Measurements from ENCODE around the gene PLB1. TPM values are rescaled to one million over a fixed set of nuclear protein-coding genes. Genes with fewer than 3 reads are reported as not detected.

Gene PLB1
- total and polyA plus RNA-seq, 9 donors, result 1.4 to 4.3 (median 2.0) TPM

- no peak overlapping the region for H3K4me3 ChIP-seq (ENCODE audit: low read length)
- no peak overlapping the region for H3K27ac ChIP-seq (ENCODE audit: low read length)
- WGBS (ENCODE audit: insufficient coverage), result 73% methylated on average over 2 of the region's 2 CpGs
- no peaks in the 10 kb centered on the region for H3K36me3 ChIP-seq (ENCODE audit: control insufficient read depth, insufficient read depth, low read length)
- no peaks in the 10 kb centered on the region for H3K9me3 ChIP-seq (replicated peaks; ENCODE audit: control insufficient read depth, low read depth, low read length)
- peaks cover 6% of the 10 kb centered on the region for H3K4me1 ChIP-seq (ENCODE audit: control insufficient read depth, insufficient read depth, low read length)
- peak; percentile 41 for DNase-seq
- no peaks in the 10 kb centered on the region for H3K27me3 ChIP-seq (ENCODE audit: control insufficient read depth, insufficient read depth, low read length)
Observed at GRCh38 chr2:28670856-28671255, 175.0 kb downstream of the PLB1 start.

DNA sequence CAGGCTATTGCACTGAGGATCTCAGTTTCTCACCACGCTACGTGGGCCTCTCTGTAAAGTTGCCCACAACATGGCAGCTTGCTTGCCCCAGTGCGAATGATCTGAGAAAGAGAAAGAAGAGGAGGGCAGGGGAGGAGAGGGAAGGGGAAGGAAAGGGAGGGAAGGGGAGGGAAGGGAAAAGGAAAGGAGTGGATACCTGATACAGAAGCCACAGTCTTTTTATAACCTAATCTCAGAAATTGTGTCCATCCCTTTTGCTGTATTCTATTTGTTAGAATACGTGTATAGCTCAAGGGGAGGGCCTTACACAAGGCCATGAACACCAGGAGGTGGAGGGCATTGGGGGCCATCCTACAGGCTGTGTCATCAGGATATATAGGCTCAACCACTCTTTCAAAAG lies 177.5 kb downstream of the PLB1 start:
- Histone ChIP-seq H3K4me3 (ENCODE audit: low read length) (no peak overlapping the region), H3K27me3 (ENCODE audit: control insufficient read depth, insufficient read depth, low read length) (no peaks in the 10 kb centered on the region), H3K36me3 (ENCODE audit: control insufficient read depth, insufficient read depth, low read length) (no peaks in the 10 kb centered on the region), H3K4me1 (ENCODE audit: control insufficient read depth, insufficient read depth, low read length) (peaks cover 6% of the 10 kb centered on the region), H3K27ac (ENCODE audit: low read length) (no peak overlapping the region), H3K9me3 (replicated peaks; ENCODE audit: control insufficient read depth, low read depth, low read length) (no peaks in the 10 kb centered on the region)
- WGBS (ENCODE audit: insufficient coverage), result 90% methylated on average over 2 of the region's 4 CpGs
- DNase-seq, result no peak

DNA sequence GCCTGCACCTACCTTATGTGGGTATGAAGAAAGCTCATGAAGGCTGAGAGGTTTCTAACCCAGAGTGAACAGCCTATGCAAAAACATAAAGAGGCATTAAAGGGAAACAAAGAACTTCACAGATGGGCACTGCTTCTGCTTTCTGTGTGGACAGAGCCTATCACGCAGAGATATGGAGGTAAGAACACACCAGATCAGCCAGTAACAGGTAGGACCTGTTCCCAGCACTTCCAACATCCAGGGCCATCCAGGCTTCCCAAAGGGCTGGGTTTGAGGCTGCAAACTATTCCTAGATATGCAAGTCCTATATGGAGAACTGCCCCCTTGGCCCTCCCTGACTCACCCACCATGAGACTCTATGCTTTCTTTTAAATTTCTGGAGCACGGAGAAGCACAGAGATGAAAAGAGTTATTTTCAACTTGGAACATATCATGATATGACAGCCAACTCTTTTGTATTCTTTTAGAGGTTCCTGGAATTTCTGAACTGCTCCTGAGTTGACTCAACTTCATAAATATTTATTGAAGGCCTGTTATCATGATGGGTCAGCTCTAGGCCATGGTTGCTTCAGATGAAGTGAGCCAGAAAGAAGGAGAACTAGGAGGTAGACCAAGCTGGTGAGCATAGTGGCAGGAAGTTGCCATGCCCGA lies 178.3 kb downstream of the PLB1 start:
- Histone ChIP-seq H3K27me3 (ENCODE audit: control insufficient read depth, insufficient read depth, low read length) (no peaks in the 10 kb centered on the region), H3K9me3 (replicated peaks; ENCODE audit: control insufficient read depth, low read depth, low read length) (no peaks in the 10 kb centered on the region), H3K4me3 (ENCODE audit: low read length) (no peak overlapping the region), H3K27ac (ENCODE audit: low read length) (no peak overlapping the region), H3K36me3 (ENCODE audit: control insufficient read depth, insufficient read depth, low read length) (no peaks in the 10 kb centered on the region), H3K4me1 (ENCODE audit: control insufficient read depth, insufficient read depth, low read length) (peaks cover 8% of the 10 kb centered on the region)
- 91% methylated on average over 2 of the region's 3 CpGs for WGBS (ENCODE audit: insufficient coverage)
- DNase-seq, result no peak

DNA sequence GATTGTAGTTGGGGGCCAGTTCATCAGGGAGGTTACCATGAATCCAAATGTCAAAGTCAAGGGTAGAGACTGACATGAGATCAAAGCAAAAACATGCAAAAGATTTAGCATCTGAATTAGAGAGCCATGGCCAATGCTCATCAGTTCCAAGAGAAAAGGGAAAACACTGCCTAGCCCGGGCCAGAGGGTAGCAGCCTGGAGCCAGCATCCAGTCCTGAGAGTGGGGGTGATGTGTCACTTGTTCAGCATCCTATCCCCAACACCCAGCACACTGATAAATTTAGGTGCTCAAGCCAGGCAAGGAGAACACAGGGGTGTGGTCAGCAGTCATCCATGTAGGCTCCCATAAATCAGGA lies 178.8 kb downstream of the PLB1 start:
- no peaks in the 10 kb centered on the region for H3K36me3 ChIP-seq (ENCODE audit: control insufficient read depth, insufficient read depth, low read length)
- H3K9me3 ChIP-seq (replicated peaks; ENCODE audit: control insufficient read depth, low read depth, low read length), result no peaks in the 10 kb centered on the region
- H3K27ac ChIP-seq (ENCODE audit: low read length), result no peak overlapping the region
- no CpG with 5 or more reads among the region's 1 CpG for WGBS (ENCODE audit: insufficient coverage)
- DNase-seq, result no peak
- H3K4me3 ChIP-seq (ENCODE audit: low read length), result no peak overlapping the region
- H3K4me1 ChIP-seq (ENCODE audit: control insufficient read depth, insufficient read depth, low read length), result peaks cover 13% of the 10 kb centered on the region
- no peaks in the 10 kb centered on the region for H3K27me3 ChIP-seq (ENCODE audit: control insufficient read depth, insufficient read depth, low read length)

- no peaks in the 10 kb centered on the region for H3K36me3 ChIP-seq (ENCODE audit: control insufficient read depth, insufficient read depth, low read length)
- WGBS (ENCODE audit: insufficient coverage), result 82% methylated on average over 4 of the region's 5 CpGs
- no peak overlapping the region for H3K27ac ChIP-seq (ENCODE audit: low read length)
- no peak for DNase-seq
- H3K4me1 ChIP-seq (ENCODE audit: control insufficient read depth, insufficient read depth, low read length), result peaks cover 20% of the 10 kb centered on the region
- H3K27me3 ChIP-seq (ENCODE audit: control insufficient read depth, insufficient read depth, low read length), result no peaks in the 10 kb centered on the region
- no peaks in the 10 kb centered on the region for H3K9me3 ChIP-seq (replicated peaks; ENCODE audit: control insufficient read depth, low read depth, low read length)
- no peak overlapping the region for H3K4me3 ChIP-seq (ENCODE audit: low read length)
Observed at GRCh38 chr2:28676152-28676835, 180.4 kb downstream of the PLB1 start.

DNA sequence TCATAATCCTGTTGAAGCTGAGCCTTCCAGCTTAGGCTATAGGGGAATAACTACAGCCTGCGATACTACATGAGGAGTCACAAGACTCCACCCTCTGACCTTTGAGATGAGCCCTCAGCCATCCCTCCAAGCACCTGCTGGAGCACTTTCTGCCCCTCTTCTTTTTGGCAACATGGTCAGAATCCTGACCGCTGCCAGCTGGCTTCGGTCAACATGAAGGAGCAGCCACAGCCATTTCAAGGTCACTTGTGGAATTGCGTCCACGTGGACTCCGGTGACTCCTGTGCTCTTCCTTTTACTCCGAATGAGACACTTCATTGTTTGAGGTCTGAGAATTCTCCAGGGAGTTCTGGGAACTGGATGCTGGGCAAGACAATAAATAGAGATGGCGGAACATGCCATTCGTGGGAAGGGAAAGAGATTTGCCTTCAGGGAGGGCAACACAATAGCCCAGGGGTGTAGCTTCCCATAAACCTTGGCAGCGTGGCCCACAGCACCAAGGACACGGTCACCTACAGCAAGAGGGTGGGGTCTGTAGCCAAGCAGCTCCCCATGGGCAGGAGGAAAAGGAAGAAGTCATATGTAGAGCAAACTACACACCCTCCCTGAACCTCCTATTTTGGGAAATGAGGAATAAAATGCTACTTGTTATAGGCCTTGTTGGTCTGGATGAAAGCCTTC lies 182.5 kb downstream of the PLB1 start:
- H3K27ac ChIP-seq (ENCODE audit: low read length), result peak overlapping the region; percentile 13
- WGBS (ENCODE audit: insufficient coverage), result 87% methylated on average over 6 of the region's 11 CpGs
- H3K4me3 ChIP-seq (ENCODE audit: low read length), result no peak overlapping the region
- peaks cover 32% of the 10 kb centered on the region for H3K4me1 ChIP-seq (ENCODE audit: control insufficient read depth, insufficient read depth, low read length)
- H3K9me3 ChIP-seq (replicated peaks; ENCODE audit: control insufficient read depth, low read depth, low read length), result no peaks in the 10 kb centered on the region
- no peak for DNase-seq
- no peaks in the 10 kb centered on the region for H3K27me3 ChIP-seq (ENCODE audit: control insufficient read depth, insufficient read depth, low read length)
- no peaks in the 10 kb centered on the region for H3K36me3 ChIP-seq (ENCODE audit: control insufficient read depth, insufficient read depth, low read length)

- peaks cover 38% of the 10 kb centered on the region for H3K4me1 ChIP-seq (ENCODE audit: control insufficient read depth, insufficient read depth, low read length)
- no peak overlapping the region for H3K27ac ChIP-seq (ENCODE audit: low read length)
- H3K27me3 ChIP-seq (ENCODE audit: control insufficient read depth, insufficient read depth, low read length), result no peaks in the 10 kb centered on the region
- H3K4me3 ChIP-seq (ENCODE audit: low read length), result no peak overlapping the region
- no peaks in the 10 kb centered on the region for H3K9me3 ChIP-seq (replicated peaks; ENCODE audit: control insufficient read depth, low read depth, low read length)
- H3K36me3 ChIP-seq (ENCODE audit: control insufficient read depth, insufficient read depth, low read length), result no peaks in the 10 kb centered on the region
- no peak for DNase-seq
- WGBS (ENCODE audit: insufficient coverage), result no CpG with 5 or more reads among the region's 1 CpG
Observed at GRCh38 chr2:28678944-28679343, 183.1 kb downstream of the PLB1 start.

GRCh38 chr2:28680657-28681056 lies 184.8 kb downstream of the PLB1 start:
- Histone ChIP-seq H3K27me3 (ENCODE audit: control insufficient read depth, insufficient read depth, low read length) (no peaks in the 10 kb centered on the region), H3K9me3 (replicated peaks; ENCODE audit: control insufficient read depth, low read depth, low read length) (no peaks in the 10 kb centered on the region), H3K27ac (ENCODE audit: low read length) (no peak overlapping the region), H3K36me3 (ENCODE audit: control insufficient read depth, insufficient read depth, low read length) (no peaks in the 10 kb centered on the region), H3K4me3 (ENCODE audit: low read length) (no peak overlapping the region), H3K4me1 (ENCODE audit: control insufficient read depth, insufficient read depth, low read length) (peaks cover 48% of the 10 kb centered on the region)
- WGBS (ENCODE audit: insufficient coverage), result 88% methylated on average over 4 of the region's 6 CpGs
- DNase-seq, result no peak

DNA sequence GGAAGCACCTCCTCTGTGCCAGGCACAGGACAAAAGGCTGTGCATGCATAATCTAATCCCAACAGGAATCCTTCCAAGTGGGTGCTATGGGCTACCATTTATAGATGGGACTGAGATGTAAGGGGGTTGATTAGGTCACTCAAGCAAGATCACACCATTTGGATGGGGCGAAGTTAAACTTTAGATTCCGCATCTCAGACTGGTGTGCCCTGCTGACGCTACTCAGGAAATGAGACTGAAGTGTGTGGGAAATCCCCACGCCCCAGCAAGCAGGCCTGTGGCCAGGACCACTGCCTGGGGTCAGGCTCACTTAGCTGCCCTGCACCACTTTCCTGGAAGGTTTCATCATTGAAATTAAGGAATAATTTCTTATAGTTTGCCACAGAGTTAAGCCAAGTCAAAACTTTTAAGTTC lies 185.3 kb downstream of the PLB1 start:
- Histone ChIP-seq H3K4me1 (ENCODE audit: control insufficient read depth, insufficient read depth, low read length) (peaks cover 48% of the 10 kb centered on the region), H3K27me3 (ENCODE audit: control insufficient read depth, insufficient read depth, low read length) (no peaks in the 10 kb centered on the region), H3K36me3 (ENCODE audit: control insufficient read depth, insufficient read depth, low read length) (no peaks in the 10 kb centered on the region), H3K27ac (ENCODE audit: low read length) (peak overlapping the region; percentile 6), H3K9me3 (replicated peaks; ENCODE audit: control insufficient read depth, low read depth, low read length) (no peaks in the 10 kb centered on the region), H3K4me3 (ENCODE audit: low read length) (no peak overlapping the region)
- DNase-seq, result no peak
- 59% methylated on average over 4 of the region's 4 CpGs for WGBS (ENCODE audit: insufficient coverage)

GRCh38 chr2:28681606-28682005 lies 185.7 kb downstream of the PLB1 start:
- peaks cover 48% of the 10 kb centered on the region for H3K4me1 ChIP-seq (ENCODE audit: control insufficient read depth, insufficient read depth, low read length)
- H3K27ac ChIP-seq (ENCODE audit: low read length), result peak overlapping the region; percentile 6

More at GRCh38 chr2:28681606-28682005, 185.7 kb downstream of the PLB1 start:
- Histone ChIP-seq H3K9me3 (replicated peaks; ENCODE audit: control insufficient read depth, low read depth, low read length) (no peaks in the 10 kb centered on the region), H3K36me3 (ENCODE audit: control insufficient read depth, insufficient read depth, low read length) (no peaks in the 10 kb centered on the region), H3K27me3 (ENCODE audit: control insufficient read depth, insufficient read depth, low read length) (no peaks in the 10 kb centered on the region), H3K4me3 (ENCODE audit: low read length) (no peak overlapping the region)
- no peak for DNase-seq
